G401 (cell line): ENCODE measurements around the gene SEMA6B. TPM values are rescaled to one million over a fixed set of nuclear protein-coding genes. Genes with fewer than 3 reads are reported as not detected.
"Not testable (repeated sequence)": the region's sequence is repeated elsewhere in the genome, so short reads cannot be mapped to it uniquely, and the experiment has no call there.

Experiments
- DNase-seq: peaks from one replicate; pipeline ENCODE4 v3.0.0-alpha.2; 2015; ENCODE audit warnings: low spot score
- in situ Hi-C: cut with HindIII; loops from 2 replicates; pipeline ENCODE4 v1.10.0; 2016; ENCODE audit warnings: low sequenced_read_pairs, mixed read lengths
- total RNA-seq: library from RNA; depleted of rRNA; stranded (reverse); fragments of >200 nt; shearing (Covaris generic); gene quantifications from 2 replicates; pipeline ENCODE4 v1.2.3, GENCODE V29; 2014

The SEMA6B gene
- total RNA-seq, 1 experiment from 2014 or later, result 162 TPM

GRCh38 chr19:4553775-4554174, 5.7 kb downstream of the SEMA6B start:
- in situ Hi-C loops, result no loop called here
- DNase-seq, result no peak

GRCh38 chr19:4553092-4553695, 6.3 kb downstream of the SEMA6B start:
- DNase-seq, result no peak
- in situ Hi-C loops, result no loop called here

DNA sequence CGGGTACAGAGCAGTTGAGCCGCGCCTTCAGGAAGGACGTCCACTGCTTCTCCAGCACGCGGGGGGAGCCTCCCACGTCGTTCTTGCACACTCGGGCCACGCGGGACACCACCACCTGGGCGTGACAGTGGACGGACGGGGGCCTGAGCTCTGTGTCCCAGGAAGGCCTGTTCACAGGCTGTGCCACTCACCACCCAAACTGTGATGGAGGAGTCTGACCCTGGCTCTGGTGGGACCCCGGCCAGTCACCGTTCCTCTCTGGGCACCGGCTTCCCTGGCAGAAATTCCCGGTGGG, 7.0 kb downstream of the SEMA6B start:
- no peak for DNase-seq
- in situ Hi-C loops, result no loop called here

- DNase-seq, result no peak
- in situ Hi-C loops, result no loop called here
These were observed 8.9 kb downstream of the SEMA6B start for GRCh38 chr19:4550479-4551050.

GRCh38 chr19:4550018-4550417, 9.5 kb downstream of the SEMA6B start:
- in situ Hi-C loops, result no loop called here
- DNase-seq, result no peak

DNA sequence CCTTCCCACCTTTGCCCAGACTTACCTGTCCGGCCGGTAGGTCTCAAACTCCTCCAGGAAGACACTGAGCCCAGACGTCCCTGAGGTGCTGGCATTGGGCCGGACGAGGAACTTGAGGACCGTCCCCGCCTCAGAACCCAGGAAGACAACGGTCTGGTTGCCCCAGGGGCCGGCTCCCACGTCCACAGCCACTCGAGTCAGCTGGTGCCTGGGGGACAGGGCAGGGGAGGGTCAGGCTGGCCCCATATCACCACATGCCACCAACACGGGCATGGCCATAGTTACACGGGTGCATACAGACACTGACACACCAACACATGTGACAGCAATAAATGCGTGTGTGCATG, 11.3 kb downstream of the SEMA6B start:
- in situ Hi-C loops, result no loop called here
- DNase-seq, result no peak

DNA sequence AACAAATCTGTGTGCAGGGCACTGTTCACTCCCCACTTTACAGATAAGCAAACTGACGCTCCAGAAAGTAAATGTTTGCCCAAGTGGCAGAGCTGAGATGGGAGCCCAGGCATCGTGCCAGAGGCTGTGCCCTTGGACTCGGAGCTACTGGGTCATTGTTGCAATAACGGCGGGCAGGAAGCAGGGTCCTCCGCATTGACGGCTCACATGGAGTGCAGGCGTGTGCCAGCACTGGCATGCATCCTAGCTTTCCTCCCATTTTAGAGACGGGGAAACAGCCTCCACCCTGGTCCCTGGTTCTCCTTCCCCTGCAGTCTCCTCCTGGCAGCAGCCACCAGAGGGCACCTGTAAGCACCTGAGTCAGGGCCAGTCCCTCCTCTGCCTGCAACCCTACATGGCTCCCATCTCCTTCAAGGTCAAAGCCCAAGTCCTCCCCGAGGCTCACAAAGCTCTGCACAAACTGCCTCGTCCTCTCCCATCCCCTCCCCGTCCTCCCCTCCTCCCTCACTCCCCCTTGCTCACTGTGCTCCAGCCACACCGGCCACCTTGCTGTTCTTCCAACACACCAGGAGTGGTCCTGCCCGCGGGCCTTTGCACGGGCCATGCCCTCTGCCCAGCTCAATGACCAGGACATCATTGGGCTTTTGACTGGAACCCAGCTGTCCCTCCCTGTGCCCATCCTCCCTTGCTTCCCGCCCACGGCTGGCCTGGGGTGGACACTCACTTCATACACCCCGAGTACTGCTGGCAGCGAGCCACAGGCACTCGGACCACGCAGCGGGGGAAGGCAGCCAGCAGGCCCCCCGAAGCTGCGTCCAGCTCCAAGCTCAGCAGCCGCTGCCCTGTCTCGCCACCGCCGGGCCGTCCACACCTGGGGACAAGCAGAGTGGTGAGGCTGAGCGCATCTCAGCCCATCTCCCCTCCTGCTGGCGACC, 11.9 kb downstream of the SEMA6B start:
- in situ Hi-C loops, result no loop called here
- no peak for DNase-seq

- in situ Hi-C loops, result no loop called here
- DNase-seq, result no peak
These were observed 15.4 kb downstream of the SEMA6B start for GRCh38 chr19:4543842-4544647.

- in situ Hi-C loops, result no loop called here
- no peak for DNase-seq
These were observed 16.3 kb downstream of the SEMA6B start for GRCh38 chr19:4542896-4543841.

GRCh38 chr19:4541806-4542145, 17.7 kb downstream of the SEMA6B start:
- DNase-seq, in situ Hi-C loops: not testable (repeated sequence)

GRCh38 chr19:4541114-4541805, 18.2 kb downstream of the SEMA6B start:
- no peak for DNase-seq
- in situ Hi-C loops, result no loop called here

GRCh38 chr19:4539693-4540581, 19.5 kb downstream of the SEMA6B start, which contains the start of gene LRG1:
Gene LRG1, minus strand, starts transcription at chr19:4540036. Its CDS starts 23 bp downstream, at chr19:4540013.
- no peak for DNase-seq
- in situ Hi-C loops, result no loop called here

GRCh38 chr19:4539169-4539692, 20.3 kb downstream of the SEMA6B start:
- in situ Hi-C loops, result no loop called here
- DNase-seq, result no peak

DNA sequence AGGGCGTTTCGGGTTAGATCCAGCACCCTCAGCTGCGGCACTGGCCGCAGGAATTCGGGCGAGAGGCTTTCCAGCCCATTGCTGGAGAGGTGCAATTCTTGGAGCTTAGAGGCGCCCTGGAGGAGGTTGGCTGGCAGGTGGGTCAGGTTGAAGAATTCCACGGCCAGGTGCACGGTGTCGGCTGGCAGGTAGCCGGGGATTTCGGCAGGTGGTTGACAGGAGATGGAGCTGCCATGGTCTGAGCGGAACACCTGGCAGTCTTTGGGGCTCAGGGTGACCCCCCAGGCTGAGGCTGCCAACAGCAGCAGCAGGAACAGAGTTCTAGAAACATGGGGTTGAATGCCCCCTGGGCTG, 20.9 kb downstream of the SEMA6B start:
- DNase-seq, result no peak
- in situ Hi-C loops, result no loop called here

DNA sequence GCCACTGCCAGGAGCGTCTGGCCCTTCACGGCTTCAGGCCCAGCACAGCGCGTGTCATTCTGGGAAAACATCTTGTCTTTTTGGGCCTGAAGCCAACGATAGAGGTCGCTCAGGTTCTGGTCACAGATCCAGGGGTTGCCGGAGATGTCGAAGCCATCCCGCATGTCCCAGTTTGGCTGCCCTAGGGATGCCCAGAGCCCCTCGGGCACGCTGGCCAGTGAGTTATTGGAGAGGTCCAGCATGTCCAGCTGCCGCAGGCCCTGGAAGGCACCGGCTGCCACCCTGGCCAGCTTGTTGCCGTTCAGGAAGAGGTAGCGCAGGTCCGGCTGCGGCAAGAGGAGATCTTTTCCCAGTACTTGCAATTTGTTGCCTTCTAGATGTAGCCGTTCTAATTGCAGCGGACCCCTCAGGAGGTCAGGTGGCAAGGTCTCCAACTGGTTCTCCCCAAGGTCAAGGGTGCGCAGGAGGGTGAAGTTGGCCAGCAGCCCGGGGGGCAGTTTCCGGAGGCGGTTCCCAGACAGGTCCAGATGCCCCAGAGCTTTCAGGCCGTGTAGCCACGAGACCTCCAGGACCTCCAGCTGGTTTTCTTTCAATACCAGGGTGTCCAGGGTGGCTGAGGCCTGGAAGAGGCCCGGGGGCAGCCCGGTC, 21.4 kb downstream of the SEMA6B start:
- in situ Hi-C loops, result no loop called here
- no peak for DNase-seq

DNA sequence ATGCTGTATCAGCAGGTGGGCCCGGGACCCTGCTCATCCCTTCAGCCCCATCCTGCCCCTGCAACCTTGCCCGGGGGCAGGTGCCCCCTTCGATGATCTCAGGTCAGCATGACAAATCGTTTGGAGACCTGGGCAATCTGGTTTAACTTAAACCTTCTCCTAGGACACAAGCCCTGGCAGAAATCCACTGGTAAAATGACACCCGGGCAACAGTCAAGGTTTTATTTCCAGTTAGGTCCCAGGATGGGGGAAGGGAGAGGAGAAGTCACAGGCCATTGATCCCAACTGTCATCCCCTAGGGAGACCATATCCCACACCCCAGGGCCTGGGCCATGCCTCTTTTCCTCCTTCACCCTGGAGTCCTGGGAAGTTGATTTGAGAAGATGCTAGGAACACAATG, 22.7 kb downstream of the SEMA6B start:
- DNase-seq, result no peak
- in situ Hi-C loops, result no loop called here
